GM18505 (cell line): ENCODE data around the gene MEF2C.

Experiments
- ATAC-seq: cut with Tn5 transposase; IDR thresholded peaks from one replicate; pipeline ENCODE4 v1.9.1; 2021; ENCODE audit not compliant: unreplicated experiment
- POLR2A ChIP-seq: IDR thresholded peaks from 4 replicates; pipeline ENCODE4 v1.6.1; 2011; ENCODE audit warnings: borderline replicate concordance; ENCODE audit not compliant: insufficient read depth, insufficient read length; ENCODE audit errors: extremely low read depth

MEF2C gene

GRCh38 chr5:88686726-88687125 is 196.3 kb downstream of the MEF2C start:
- ATAC-seq = no peak
- TF ChIP-seq POLR2A = no peak

GRCh38 chr5:88685591-88686541 is 197.1 kb downstream of the MEF2C start:
- ATAC-seq = no peak
- TF ChIP-seq POLR2A = no peak

GRCh38 chr5:88683506-88684135 is 199.4 kb downstream of the MEF2C start:
- no peak for ATAC-seq
- no peak for TF ChIP-seq POLR2A

GRCh38 chr5:88682881-88683361 is 200.1 kb downstream of the MEF2C start:
- no peak for ATAC-seq
- TF ChIP-seq POLR2A = no peak

- ATAC-seq = no peak
- no peak for TF ChIP-seq POLR2A
Measured at GRCh38 chr5:88682131-88682530, 200.9 kb downstream of the MEF2C start.

GRCh38 chr5:88681211-88681803 is 201.7 kb downstream of the MEF2C start:
- no peak for TF ChIP-seq POLR2A
- ATAC-seq = no peak

- TF ChIP-seq POLR2A = no peak
- peak; percentile 89 for ATAC-seq
Measured at GRCh38 chr5:88680253-88681132, 202.5 kb downstream of the MEF2C start.

GRCh38 chr5:88679638-88680037 is 203.3 kb downstream of the MEF2C start:
- TF ChIP-seq POLR2A = no peak
- ATAC-seq = no peak

GRCh38 chr5:88678770-88679381 is 204.1 kb downstream of the MEF2C start:
- TF ChIP-seq POLR2A = no peak
- no peak for ATAC-seq

GRCh38 chr5:88677943-88678769 is 204.8 kb downstream of the MEF2C start:
- no peak for ATAC-seq
- TF ChIP-seq POLR2A = no peak

- no peak for TF ChIP-seq POLR2A
Measured at GRCh38 chr5:88677376-88677895, 205.5 kb downstream of the MEF2C start.

More at GRCh38 chr5:88677376-88677895, 205.5 kb downstream of the MEF2C start:
- ATAC-seq = no peak
